ENCODE results near the gene CORO2A.

CORO2A gene

GRCh38 chr9:98109052-98109451 is 83.4 kb downstream of the CORO2A start:
- no peak overlapping the region for H3K9ac ChIP-seq (ENCODE audit: low read depth, low read length, poor library complexity)
- H2BK12ac ChIP-seq (ENCODE audit: low read length) = no peak overlapping the region
- H3K27me3 ChIP-seq (ENCODE audit: control insufficient read depth in 3 of 3, insufficient read depth in 3 of 3, low read depth in 1 of 3, low read length in 3 of 3) = peaks cover 0 to 3% (median 0%) of the 10 kb centered on the region in 3 experiments
- H3K4me2 ChIP-seq (ENCODE audit: insufficient read depth, low read length, poor library complexity, severe bottlenecking) = no peak overlapping the region
- no peak overlapping the region for H4K91ac ChIP-seq (ENCODE audit: low read depth, low read length, poor library complexity)
- no peaks in the 10 kb centered on the region for H3K9me3 ChIP-seq (replicated peaks in 1 of 2; ENCODE audit: control insufficient read depth in 2 of 2, insufficient read depth in 1 of 2, low read depth in 1 of 2, low read length in 2 of 2)
- no peaks in the 10 kb centered on the region for H3K79me1 ChIP-seq (ENCODE audit: low read depth, low read length)
- no peak overlapping the region for H2BK15ac ChIP-seq (ENCODE audit: low read length)
- no CpG with 5 or more reads among the region's 3 CpGs for WGBS, 2 donors (ENCODE audit: extremely low coverage in 2 of 2, insufficient read length in 2 of 2, insufficient replicate concordance in 1 of 2)
- no peak overlapping the region for H2BK5ac ChIP-seq (ENCODE audit: low read length)
- no peak overlapping the region for H3K4me3 ChIP-seq (ENCODE audit: low read length in 2 of 2)
- no peak overlapping the region for H2AFZ ChIP-seq (ENCODE audit: low read length)
- no peaks in the 10 kb centered on the region for H3K36me3 ChIP-seq (replicated peaks in 1 of 2; ENCODE audit: control insufficient read depth in 2 of 2, insufficient read depth in 2 of 2, low read length in 2 of 2)
- no peak overlapping the region for H2BK120ac ChIP-seq (ENCODE audit: low read depth, low read length)
- H3K27ac ChIP-seq (replicated peaks; ENCODE audit: low read length) = no peak overlapping the region
- no peak overlapping the region for H3K18ac ChIP-seq (ENCODE audit: low read length)
- peaks cover 0 to 1% of the 10 kb centered on the region in 2 donors for H3K4me1 ChIP-seq (ENCODE audit: control insufficient read depth in 2 of 2, insufficient read depth in 1 of 2, low read depth in 1 of 2, low read length in 2 of 2)
- no peak overlapping the region for H4K8ac ChIP-seq (ENCODE audit: low read depth, low read length)
- H3K14ac ChIP-seq (ENCODE audit: low read length) = no peak overlapping the region
- H3K4ac ChIP-seq (ENCODE audit: low read length) = no peak overlapping the region
- no peak for DNase-seq (ENCODE audit: low spot score)
- no peak overlapping the region for H2AK5ac ChIP-seq (ENCODE audit: low read depth, low read length)
- H3K23ac ChIP-seq (ENCODE audit: low read depth, low read length, poor library complexity) = no peak overlapping the region

- Histone ChIP-seq H3K36me3 (replicated peaks in 1 of 2; ENCODE audit: control insufficient read depth in 2 of 2, insufficient read depth in 2 of 2, low read length in 2 of 2) (no peaks in the 10 kb centered on the region), H3K4me2 (ENCODE audit: insufficient read depth, low read length, poor library complexity, severe bottlenecking) (no peak overlapping the region), H3K79me1 (ENCODE audit: low read depth, low read length) (no peaks in the 10 kb centered on the region), H2BK15ac (ENCODE audit: low read length) (no peak overlapping the region), H3K27ac (replicated peaks; ENCODE audit: low read length) (no peak overlapping the region), H2BK12ac (ENCODE audit: low read length) (no peak overlapping the region), H4K91ac (ENCODE audit: low read depth, low read length, poor library complexity) (no peak overlapping the region), H2BK5ac (ENCODE audit: low read length) (no peak overlapping the region), H2AFZ (ENCODE audit: low read length) (no peak overlapping the region), H3K27me3 (ENCODE audit: control insufficient read depth in 3 of 3, insufficient read depth in 3 of 3, low read depth in 1 of 3, low read length in 3 of 3) (peaks cover 0 to 3% (median 0%) of the 10 kb centered on the region in 3 experiments), H3K18ac (ENCODE audit: low read length) (no peak overlapping the region), H3K4ac (ENCODE audit: low read length) (no peak overlapping the region), H3K4me1 (ENCODE audit: control insufficient read depth in 2 of 2, insufficient read depth in 1 of 2, low read depth in 1 of 2, low read length in 2 of 2) (peaks cover 0 to 1% of the 10 kb centered on the region in 2 donors), H4K8ac (ENCODE audit: low read depth, low read length) (no peak overlapping the region), H2AK5ac (ENCODE audit: low read depth, low read length) (no peak overlapping the region), H3K9me3 (replicated peaks in 1 of 2; ENCODE audit: control insufficient read depth in 2 of 2, insufficient read depth in 1 of 2, low read depth in 1 of 2, low read length in 2 of 2) (no peaks in the 10 kb centered on the region), H3K14ac (ENCODE audit: low read length) (no peak overlapping the region), H3K9ac (ENCODE audit: low read depth, low read length, poor library complexity) (no peak overlapping the region), H3K23ac (ENCODE audit: low read depth, low read length, poor library complexity) (no peak overlapping the region), H2BK120ac (ENCODE audit: low read depth, low read length) (no peak overlapping the region), H3K4me3 (ENCODE audit: low read length in 2 of 2) (no peak overlapping the region)
- no peak for DNase-seq (ENCODE audit: low spot score)
- WGBS, 2 donors (ENCODE audit: extremely low coverage in 2 of 2, insufficient read length in 2 of 2, insufficient replicate concordance in 1 of 2) = no CpG with 5 or more reads among the region's 5 CpGs
Measured at GRCh38 chr9:98108531-98109031, 83.9 kb downstream of the CORO2A start.

GRCh38 chr9:98107926-98108325 is 84.5 kb downstream of the CORO2A start:
- no peak for DNase-seq (ENCODE audit: low spot score)
- Histone ChIP-seq H3K9ac (ENCODE audit: low read depth, low read length, poor library complexity) (no peak overlapping the region), H3K9me3 (replicated peaks in 1 of 2; ENCODE audit: control insufficient read depth in 2 of 2, insufficient read depth in 1 of 2, low read depth in 1 of 2, low read length in 2 of 2) (no peaks in the 10 kb centered on the region), H3K27me3 (ENCODE audit: control insufficient read depth in 3 of 3, insufficient read depth in 3 of 3, low read depth in 1 of 3, low read length in 3 of 3) (peaks cover 0 to 3% (median 0%) of the 10 kb centered on the region in 3 experiments), H2AFZ (ENCODE audit: low read length) (no peak overlapping the region), H2AK5ac (ENCODE audit: low read depth, low read length) (no peak overlapping the region), H3K18ac (ENCODE audit: low read length) (no peak overlapping the region), H3K4ac (ENCODE audit: low read length) (no peak overlapping the region), H4K91ac (ENCODE audit: low read depth, low read length, poor library complexity) (no peak overlapping the region), H3K23ac (ENCODE audit: low read depth, low read length, poor library complexity) (no peak overlapping the region), H3K79me1 (ENCODE audit: low read depth, low read length) (no peaks in the 10 kb centered on the region), H2BK12ac (ENCODE audit: low read length) (no peak overlapping the region), H3K27ac (replicated peaks; ENCODE audit: low read length) (no peak overlapping the region), H2BK5ac (ENCODE audit: low read length) (no peak overlapping the region), H2BK15ac (ENCODE audit: low read length) (no peak overlapping the region), H3K36me3 (replicated peaks in 1 of 2; ENCODE audit: control insufficient read depth in 2 of 2, insufficient read depth in 2 of 2, low read length in 2 of 2) (no peaks in the 10 kb centered on the region), H3K14ac (ENCODE audit: low read length) (no peak overlapping the region), H4K8ac (ENCODE audit: low read depth, low read length) (no peak overlapping the region), H2BK120ac (ENCODE audit: low read depth, low read length) (no peak overlapping the region), H3K4me1 (ENCODE audit: control insufficient read depth in 2 of 2, insufficient read depth in 1 of 2, low read depth in 1 of 2, low read length in 2 of 2) (peaks cover 0 to 1% of the 10 kb centered on the region in 2 donors), H3K4me3 (ENCODE audit: low read length in 2 of 2) (no peak overlapping the region), H3K4me2 (ENCODE audit: insufficient read depth, low read length, poor library complexity, severe bottlenecking) (no peak overlapping the region)
- WGBS, 2 donors (ENCODE audit: extremely low coverage in 2 of 2, insufficient read length in 2 of 2, insufficient replicate concordance in 1 of 2) = no CpG with 5 or more reads among the region's 2 CpGs

- Histone ChIP-seq H2AK5ac (ENCODE audit: low read depth, low read length) (no peak overlapping the region), H2BK15ac (ENCODE audit: low read length) (no peak overlapping the region), H4K8ac (ENCODE audit: low read depth, low read length) (no peak overlapping the region), H2BK120ac (ENCODE audit: low read depth, low read length) (no peak overlapping the region), H3K4me2 (ENCODE audit: insufficient read depth, low read length, poor library complexity, severe bottlenecking) (no peak overlapping the region), H3K23ac (ENCODE audit: low read depth, low read length, poor library complexity) (no peak overlapping the region), H3K36me3 (replicated peaks in 1 of 2; ENCODE audit: control insufficient read depth in 2 of 2, insufficient read depth in 2 of 2, low read length in 2 of 2) (no peaks in the 10 kb centered on the region), H3K27ac (replicated peaks; ENCODE audit: low read length) (no peak overlapping the region), H3K4me3 (ENCODE audit: low read length in 2 of 2) (no peak overlapping the region), H3K79me1 (ENCODE audit: low read depth, low read length) (no peaks in the 10 kb centered on the region), H2BK5ac (ENCODE audit: low read length) (no peak overlapping the region), H3K4ac (ENCODE audit: low read length) (no peak overlapping the region), H3K27me3 (ENCODE audit: control insufficient read depth in 3 of 3, insufficient read depth in 3 of 3, low read depth in 1 of 3, low read length in 3 of 3) (peaks cover 0 to 1% (median 0%) of the 10 kb centered on the region in 3 experiments), H4K91ac (ENCODE audit: low read depth, low read length, poor library complexity) (no peak overlapping the region), H3K18ac (ENCODE audit: low read length) (peak overlapping the region; percentile 35), H3K4me1 (ENCODE audit: control insufficient read depth in 2 of 2, insufficient read depth in 1 of 2, low read depth in 1 of 2, low read length in 2 of 2) (peaks cover 0 to 6% of the 10 kb centered on the region in 2 donors), H3K9ac (ENCODE audit: low read depth, low read length, poor library complexity) (no peak overlapping the region), H3K14ac (ENCODE audit: low read length) (peak overlapping the region; percentile 17), H3K9me3 (replicated peaks in 1 of 2; ENCODE audit: control insufficient read depth in 2 of 2, insufficient read depth in 1 of 2, low read depth in 1 of 2, low read length in 2 of 2) (no peaks in the 10 kb centered on the region), H2AFZ (ENCODE audit: low read length) (no peak overlapping the region), H2BK12ac (ENCODE audit: low read length) (no peak overlapping the region)
- DNase-seq (ENCODE audit: low spot score) = no peak
- no CpG with 5 or more reads among the region's 7 CpGs for WGBS, 2 donors (ENCODE audit: extremely low coverage in 2 of 2, insufficient read length in 2 of 2, insufficient replicate concordance in 1 of 2)
Measured at GRCh38 chr9:98105006-98105405, 87.4 kb downstream of the CORO2A start.
